HCT116 (cell line): ENCODE data around the gene ZNF341. TPM values are rescaled to one million over a fixed set of nuclear protein-coding genes. Genes with fewer than 3 reads are reported as not detected.

Experiments
- ATAC-seq: fragments of 200-7000 bp; cut with Tn5 transposase; 2 replicates; pipeline ENCODE4 v1.9.1; 2020; ENCODE audit warnings: mild to moderate bottlenecking, moderate library complexity
- BruUV-seq: library from RNA; stranded (reverse); fragments of 400-500 nt; replicated peaks from 2 replicates; lab custom pipeline; 2021; lab: Mats Ljungman, UMichigan
- CTCF ChIA-PET: fragments of 300-600 bp; sonication (Branson Sonifier 250); formaldehyde crosslinking; loops from one replicate; lab custom pipeline; 2021; ENCODE audit warnings: antibody characterized with exemption; lab: Charles Lee
- POLR2A ChIA-PET: fragments of 300-600, 350-600 bp; sonication (Branson Sonifier 250); formaldehyde crosslinking; loops from one replicate; lab custom pipeline; 2021; ENCODE audit warnings: antibody characterized with exemption; lab: Charles Lee
- RAD21 ChIA-PET, 2 experiments: fragments of 300-600 bp; sonication (Branson Sonifier 250); formaldehyde crosslinking; loops; one replicate each; lab custom pipeline; 2023; ENCODE audit warnings: low total read pairs in 2 of 2; ENCODE audit not compliant: uncharacterized antibody in 2 of 2, unreplicated experiment in 2 of 2, low non-redundant PET in 1 of 2; lab: Charles Lee
- DNase-seq: peaks from one replicate; pipeline ENCODE4 v3.0.0-alpha.2; 2010; ENCODE audit warnings: low read depth, low spot score
- H2AFZ ChIP-seq: fragments of 200-600 bp; shearing (Covaris generic), sonication (generic); 2 replicates; pipeline ENCODE4 v1.6.1; 2017; ENCODE audit warnings: low read depth, mixed run types, mixed read lengths, antibody characterized with exemption, low read length; ENCODE audit not compliant: poor library complexity, severe bottlenecking
- H3K27ac ChIP-seq: 2 replicates; pipeline ENCODE4 v1.5.1; 2012; ENCODE audit warnings: low read depth, low read length
- H3K27me3 ChIP-seq: fragments of 200-600 bp; sonication (generic); 2 replicates; pipeline ENCODE4 v1.6.1; 2016; ENCODE audit warnings: mixed run types, low read length, mixed read lengths; ENCODE audit not compliant: insufficient read depth
- H3K36me3 ChIP-seq, 2 experiments: fragments of 200-500 bp in 1 of 2; fragments of 200-600 bp in 1 of 2; sonication (Bioruptor generic) in 1 of 2; sonication (generic) in 1 of 2; 2 replicates each; pipeline versions ENCODE4 v1.5.1 to v1.6.1; 2014 to 2016; ENCODE audit warnings: low read length in 2 of 2, inconsistent platforms in 1 of 2, mixed read lengths in 1 of 2, mixed run types in 1 of 2; ENCODE audit not compliant: insufficient read depth in 2 of 2, control insufficient read depth in 1 of 2
- H3K4me1 ChIP-seq, 2 experiments: fragments of 200-600 bp in 1 of 2; sonication (generic) in 1 of 2; 2 replicates each; pipeline versions ENCODE4 v1.5.1 to v1.6.1; 2012 to 2017; ENCODE audit warnings: low read length in 2 of 2, inconsistent platforms in 1 of 2, mild to moderate bottlenecking in 1 of 2, mixed read lengths in 1 of 2, mixed run types in 1 of 2, moderate library complexity in 1 of 2; ENCODE audit not compliant: insufficient read depth in 2 of 2, control insufficient read depth in 1 of 2
- H3K4me2 ChIP-seq: fragments of 200-600 bp; sonication (generic); 2 replicates; pipeline ENCODE4 v1.6.1; 2017; ENCODE audit warnings: mixed run types, low read length, mixed read lengths
- H3K4me3 ChIP-seq, 2 experiments: fragments of 200-600 bp in 1 of 2; sonication (generic) in 1 of 2; replicated peaks in 1 of 2; 2 replicates each; pipeline ENCODE4 v1.5.1; 2011 to 2016; ENCODE audit warnings: low read length in 2 of 2, control low read depth in 1 of 2, low read depth in 1 of 2, mild to moderate bottlenecking in 1 of 2, mixed read lengths in 1 of 2, mixed run types in 1 of 2
- H3K79me2 ChIP-seq: fragments of 200-600 bp; sonication (generic); 2 replicates; pipeline ENCODE4 v1.6.1; 2017; ENCODE audit warnings: mild to moderate bottlenecking, mixed run types, low read length, moderate library complexity, mixed read lengths; ENCODE audit not compliant: insufficient read depth
- H3K9ac ChIP-seq: fragments of 200-600 bp; sonication (generic); 2 replicates; pipeline ENCODE4 v1.6.1; 2016; ENCODE audit warnings: low read length, mixed read lengths
- H3K9me2 ChIP-seq: fragments of 200-600 bp; sonication (generic), shearing (Covaris generic); 2 replicates; pipeline ENCODE4 v1.6.1; 2017; ENCODE audit warnings: mixed run types, mild to moderate bottlenecking, moderate library complexity; ENCODE audit not compliant: insufficient read depth
- H3K9me3 ChIP-seq, 2 experiments: fragments of 200-500 bp in 1 of 2; fragments of 200-600 bp in 1 of 2; sonication (Bioruptor generic) in 1 of 2; sonication (generic) in 1 of 2; 2 replicates each; pipeline ENCODE4 v1.6.1; 2014 to 2017; ENCODE audit warnings: low read length in 2 of 2, mixed read lengths in 2 of 2, inconsistent platforms in 1 of 2, low read depth in 1 of 2, mild to moderate bottlenecking in 1 of 2, mixed run types in 1 of 2, moderate library complexity in 1 of 2; ENCODE audit not compliant: control insufficient read depth in 1 of 2, insufficient read depth in 1 of 2
- H4K20me1 ChIP-seq: fragments of 200-600 bp; sonication (generic), shearing (Covaris generic); 2 replicates; pipeline ENCODE4 v1.6.1; 2017; ENCODE audit warnings: mixed run types, mild to moderate bottlenecking, moderate library complexity; ENCODE audit not compliant: insufficient read depth
- CBX3 ChIP-seq: IDR thresholded peaks from 2 replicates; pipeline ENCODE4 v1.6.1; 2012; ENCODE audit warnings: low read depth
- CEBPB ChIP-seq: IDR thresholded peaks from 2 replicates; pipeline ENCODE4 v1.6.1; 2012; ENCODE audit warnings: low read depth
- EGR1 ChIP-seq: IDR thresholded peaks from 2 replicates; pipeline ENCODE4 v1.6.1; 2012; ENCODE audit warnings: low read depth
- ELF1 ChIP-seq: IDR thresholded peaks from 2 replicates; pipeline ENCODE4 v1.6.1; 2012; ENCODE audit warnings: low read depth, borderline replicate concordance
- EZH2phosphoT487 ChIP-seq: fragments of 200-600 bp; IDR thresholded peaks from 2 replicates; pipeline ENCODE4 v1.6.1; 2018; ENCODE audit warnings: antibody characterized with exemption, borderline replicate concordance
- FOSL1 ChIP-seq: IDR thresholded peaks from 2 replicates; pipeline ENCODE4 v1.6.1; 2012; ENCODE audit warnings: low read depth
- POLR2A ChIP-seq: IDR thresholded peaks from 2 replicates; pipeline ENCODE4 v1.7.0; 2011; ENCODE audit warnings: borderline replicate concordance; ENCODE audit not compliant: insufficient read depth, insufficient read length; ENCODE audit errors: extremely low read depth
- POLR2AphosphoS5 ChIP-seq: IDR thresholded peaks from 2 replicates; pipeline ENCODE4 v1.6.1; 2011; ENCODE audit warnings: mild to moderate bottlenecking, low read depth, low read length, moderate library complexity
- RAD21 ChIP-seq: IDR thresholded peaks from 2 replicates; pipeline ENCODE4 v1.6.1; 2012; ENCODE audit warnings: low read depth, mild to moderate bottlenecking
- SP1 ChIP-seq: IDR thresholded peaks from 2 replicates; pipeline ENCODE4 v1.6.1; 2012; ENCODE audit warnings: low read depth
- TCF7L2 ChIP-seq: IDR thresholded peaks from 2 replicates; pipeline ENCODE4 v1.7.0; 2011; ENCODE audit warnings: borderline replicate concordance, inconsistent platforms; ENCODE audit not compliant: insufficient read depth, insufficient read length; ENCODE audit errors: extremely low read depth
- YY1 ChIP-seq: IDR thresholded peaks from 2 replicates; pipeline ENCODE4 v1.6.1; 2011; ENCODE audit warnings: low read length, low read depth, moderate library complexity, mild to moderate bottlenecking; ENCODE audit not compliant: insufficient replicate concordance; ENCODE audit errors: extremely low read depth
- ZFX ChIP-seq: fragments of 450-650 bp; IDR thresholded peaks from 2 replicates; pipeline ENCODE4 v1.6.1; 2017
- ZNF274 ChIP-seq: fragments of 200-500 bp; sonication (Bioruptor generic); IDR thresholded peaks from 2 replicates; pipeline ENCODE4 v1.6.1; 2014; ENCODE audit warnings: mild to moderate bottlenecking, low read depth, low read length, inconsistent platforms
- intact Hi-C: fragments of 100-400 bp; cut with micrococcal nuclease; formaldehyde crosslinking; loops from 2 replicates; pipeline ENCODE4 v1.10.0; 2022
- total RNA-seq: library from RNA; stranded (reverse); gene quantifications from one replicate; pipeline ENCODE4 v1.2.1, GENCODE V29; 2021; ENCODE audit not compliant: unreplicated experiment
- TF ChIP-seq, protein P1 (sequence below): IDR thresholded peaks from 2 replicates; pipeline ENCODE4 v1.6.1; 2012

Gene ZNF341
- total RNA-seq, 1 experiment from 2014 or later = 4.9 TPM

DNA sequence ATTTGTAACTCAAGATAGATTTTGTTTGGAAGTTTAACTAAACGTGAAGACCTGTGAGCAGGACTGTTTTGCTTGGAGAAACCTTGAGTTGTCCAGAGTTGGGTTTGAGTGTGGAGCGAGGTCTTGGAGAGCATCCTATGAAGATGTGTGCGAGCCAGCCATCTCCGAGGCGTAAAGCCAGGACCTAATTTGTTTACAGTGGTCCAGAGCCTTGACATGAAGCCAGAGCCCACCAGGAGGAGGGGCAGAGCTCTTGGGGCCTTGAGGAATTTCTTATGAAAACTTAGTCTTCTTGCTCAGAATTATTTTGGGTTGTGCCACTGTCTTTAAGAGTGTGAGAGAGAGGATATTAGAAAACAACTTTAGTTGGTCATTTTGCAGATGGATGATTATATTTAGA lies 85.6 kb downstream of the ZNF341 start:
- Histone ChIP-seq H3K4me2 (no peak overlapping the region), H3K36me3 (peaks cover 0 to 4% of the 10 kb centered on the region in 2 experiments; a peak in 2 of 4 replicates), H4K20me1 (peaks cover 12% of the 10 kb centered on the region; the same call in 1 of the 2 replicates), H3K27ac (no peak overlapping the region), H3K4me1 (peaks cover 21 to 43% of the 10 kb centered on the region in 2 experiments), H3K9me3 (no peaks in the 10 kb centered on the region), H3K27me3 (no peaks in the 10 kb centered on the region), H3K79me2 (peaks cover 87% of the 10 kb centered on the region), H3K9ac (no peak overlapping the region)
- no TSS peak for BruUV-seq
- ChIA-PET CTCF (no interaction called here), POLR2A (no interaction called here), RAD21 (no interaction called here)
- DNase-seq = no peak
- TF ChIP-seq RAD21 (no peak), SP1 (no peak), FOSL1 (no peak), EGR1 (no peak), CBX3 (no peak), YY1 (no peak), POLR2AphosphoS5 (no peak), ZNF274 (no peak), CEBPB (no peak), ZFX (no peak), EZH2phosphoT487 (no peak), ELF1 (no peak), TCF7L2 (no peak), POLR2A (no peak)
- TF ChIP-seq, protein P1, sequence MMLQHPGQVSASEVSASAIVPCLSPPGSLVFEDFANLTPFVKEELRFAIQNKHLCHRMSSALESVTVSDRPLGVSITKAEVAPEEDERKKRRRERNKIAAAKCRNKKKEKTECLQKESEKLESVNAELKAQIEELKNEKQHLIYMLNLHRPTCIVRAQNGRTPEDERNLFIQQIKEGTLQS = no peak
- TF ChIP-seq, all 23 proteins: peak for 0
- Histone ChIP-seq H3K9me2 (no peaks in the 10 kb centered on the region), H2AFZ (no peak overlapping the region), H3K4me3 (no peak overlapping the region)
- ATAC-seq = no peak
- intact Hi-C loops = no loop called here
